Measurements from ENCODE around the gene CCN6. TPM values are rescaled to one million over a fixed set of nuclear protein-coding genes. Genes with fewer than 3 reads are reported as not detected.

CCN6 gene
- polyA plus RNA-seq, 1 donor from 2014 or later, result not detected

- Histone ChIP-seq H3K9ac (ENCODE audit: low read length) (no peak overlapping the region), H3K27me3 (ENCODE audit: insufficient read depth, low read depth, low read length) (no peaks in the 10 kb centered on the region), H2AFZ (ENCODE audit: low read depth, low read length) (no peak overlapping the region), H3K4me2 (ENCODE audit: low read length) (no peak overlapping the region), H3K9me2 (ENCODE audit: insufficient read depth, low read length) (no peaks in the 10 kb centered on the region), H3K79me2 (replicated peaks; ENCODE audit: insufficient read depth, low read length) (no peaks in the 10 kb centered on the region), H3K9me3 (ENCODE audit: low read length) (no peaks in the 10 kb centered on the region), H3K36me3 (ENCODE audit: insufficient read depth, low read length) (no peaks in the 10 kb centered on the region), H4K20me1 (ENCODE audit: insufficient read depth) (no peaks in the 10 kb centered on the region), H3K4me3 (ENCODE audit: low read length) (no peak overlapping the region), H3F3A (ENCODE audit: insufficient read depth, low read length, poor library complexity, severe bottlenecking) (no peaks in the 10 kb centered on the region), H3K27ac (ENCODE audit: low read length) (no peak overlapping the region)
- TF ChIP-seq EZH2 (IDR thresholded peaks at IDR 0.05; ENCODE audit: borderline replicate concordance, insufficient read depth, low read length, poor library complexity, severe bottlenecking) (no peak), CTCF (IDR thresholded peaks at IDR 0.05; ENCODE audit: poor library complexity, severe bottlenecking) (no peak), POLR2AphosphoS5 (IDR thresholded peaks at IDR 0.05) (no peak), SMC3 (conservative IDR thresholded peaks at IDR 0.05; ENCODE audit: poor library complexity) (no peak), EP300 (conservative IDR thresholded peaks at IDR 0.05; ENCODE audit: poor library complexity, severe bottlenecking) (no peak), TAF1 (IDR thresholded peaks at IDR 0.05; ENCODE audit: low read depth) (no peak), MXI1 (conservative IDR thresholded peaks at IDR 0.05; ENCODE audit: poor library complexity, severe bottlenecking) (no peak), REST (IDR thresholded peaks at IDR 0.05; ENCODE audit: borderline replicate concordance) (no peak), RAD21 (conservative IDR thresholded peaks at IDR 0.05) (no peak)
Observed at GRCh38 chr6:112058243-112059032, 4.5 kb downstream of the CCN6 start.

GRCh38 chr6:112061605-112062004, 7.7 kb downstream of the CCN6 start:
- no peaks in the 10 kb centered on the region for H3K79me2 ChIP-seq (replicated peaks; ENCODE audit: insufficient read depth, low read length)
- H3K9ac ChIP-seq (ENCODE audit: low read length), result no peak overlapping the region
- H3K27me3 ChIP-seq (ENCODE audit: insufficient read depth, low read depth, low read length), result no peaks in the 10 kb centered on the region
- H3K27ac ChIP-seq (ENCODE audit: low read length), result no peak overlapping the region
- H3K4me3 ChIP-seq (ENCODE audit: low read length), result no peak overlapping the region
- no peaks in the 10 kb centered on the region for H3K9me2 ChIP-seq (ENCODE audit: insufficient read depth, low read length)
- no peak overlapping the region for H2AFZ ChIP-seq (ENCODE audit: low read depth, low read length)
- H4K20me1 ChIP-seq (ENCODE audit: insufficient read depth), result no peaks in the 10 kb centered on the region
- no peaks in the 10 kb centered on the region for H3F3A ChIP-seq (ENCODE audit: insufficient read depth, low read length, poor library complexity, severe bottlenecking)
- no peak overlapping the region for H3K4me2 ChIP-seq (ENCODE audit: low read length)
- TF ChIP-seq TAF1 (IDR thresholded peaks at IDR 0.05; ENCODE audit: low read depth) (no peak), REST (IDR thresholded peaks at IDR 0.05; ENCODE audit: borderline replicate concordance) (no peak), SMC3 (conservative IDR thresholded peaks at IDR 0.05; ENCODE audit: poor library complexity) (no peak), EZH2 (IDR thresholded peaks at IDR 0.05; ENCODE audit: borderline replicate concordance, insufficient read depth, low read length, poor library complexity, severe bottlenecking) (no peak), RAD21 (conservative IDR thresholded peaks at IDR 0.05) (no peak), CTCF (IDR thresholded peaks at IDR 0.05; ENCODE audit: poor library complexity, severe bottlenecking) (no peak), POLR2AphosphoS5 (IDR thresholded peaks at IDR 0.05) (no peak), MXI1 (conservative IDR thresholded peaks at IDR 0.05; ENCODE audit: poor library complexity, severe bottlenecking) (no peak), EP300 (conservative IDR thresholded peaks at IDR 0.05; ENCODE audit: poor library complexity, severe bottlenecking) (no peak)
- H3K9me3 ChIP-seq (ENCODE audit: low read length), result no peaks in the 10 kb centered on the region
- H3K36me3 ChIP-seq (ENCODE audit: insufficient read depth, low read length), result no peaks in the 10 kb centered on the region

All from neural cell (in vitro differentiated cells).